ENCODE results near the gene RAB1B. TPM values are rescaled to one million over a fixed set of nuclear protein-coding genes. Genes with fewer than 3 reads are reported as not detected.

RAB1B gene
- total RNA-seq, 2 donors from 2014 or later: 102 to 112 TPM

- intact Hi-C loops (cut with DNase I): no loop called here
- no peak for DNase-seq (ENCODE audit: low spot score)
Observed at GRCh38 chr11:66278363-66279091, 10.1 kb downstream of the RAB1B start.

GRCh38 chr11:66279092-66279734 lies 10.8 kb downstream of the RAB1B start:
- intact Hi-C loops (cut with DNase I): no loop called here
- DNase-seq (ENCODE audit: low spot score): no peak

GRCh38 chr11:66280428-66280827 lies 12.0 kb downstream of the RAB1B start:
- DNase-seq (ENCODE audit: low spot score): no peak
- intact Hi-C loops (cut with DNase I): loop anchor here in 1 of 2 donors (10.0 kb wide), 1 partner anchor 56 kb away; no protein-coding TSS in a partner anchor

- no peak for DNase-seq (ENCODE audit: low spot score)
Observed at GRCh38 chr11:66281001-66281400, 12.6 kb downstream of the RAB1B start.

GRCh38 chr11:66281776-66282467 lies 13.5 kb downstream of the RAB1B start:
- DNase-seq (ENCODE audit: low spot score): no peak
- intact Hi-C loops (cut with DNase I): loop anchor here in 1 of 2 donors (10.0 kb wide), 1 partner anchor 57 kb away; no protein-coding TSS in a partner anchor

More at GRCh38 chr11:66281001-66281400, 12.6 kb downstream of the RAB1B start:
- intact Hi-C loops (cut with DNase I): loop anchor here in 1 of 2 donors (10.0 kb wide), 1 partner anchor 56 kb away; no protein-coding TSS in a partner anchor

GRCh38 chr11:66282468-66283455 lies 14.3 kb downstream of the RAB1B start:
- peak; percentile 100 for DNase-seq (ENCODE audit: low spot score)
- intact Hi-C loops (cut with DNase I): loop anchor here in 1 of 2 donors (10.0 kb wide), 1 partner anchor 58 kb away; no protein-coding TSS in a partner anchor

- no peak for DNase-seq (ENCODE audit: low spot score)
- intact Hi-C loops (cut with DNase I): loop anchor here in 1 of 2 donors (10.0 kb wide), 1 partner anchor 59 kb away; no protein-coding TSS in a partner anchor
Observed at GRCh38 chr11:66283461-66284105, 15.1 kb downstream of the RAB1B start.

GRCh38 chr11:66284526-66285078 lies 16.2 kb downstream of the RAB1B start:
- intact Hi-C loops (cut with DNase I): loop anchor here in 1 of 2 donors (10.0 kb wide), 1 partner anchor 60 kb away; no protein-coding TSS in a partner anchor
- DNase-seq (ENCODE audit: low spot score): no peak

GRCh38 chr11:66285250-66285947 lies 17.0 kb downstream of the RAB1B start:
- intact Hi-C loops (cut with DNase I): loop anchor here in 1 of 2 donors (10.0 kb wide), 1 partner anchor 61 kb away; no protein-coding TSS in a partner anchor
- no peak for DNase-seq (ENCODE audit: low spot score)

- no peak for DNase-seq (ENCODE audit: low spot score)
- intact Hi-C loops (cut with DNase I): loop anchor here in 1 of 2 donors (10.0 kb wide), 1 partner anchor 62 kb away; no protein-coding TSS in a partner anchor
Observed at GRCh38 chr11:66286699-66287098, 18.3 kb downstream of the RAB1B start.

- intact Hi-C loops (cut with DNase I): loop anchor here in 1 of 2 donors (10.0 kb wide), 1 partner anchor 63 kb away; no protein-coding TSS in a partner anchor
- DNase-seq (ENCODE audit: low spot score): no peak
Observed at GRCh38 chr11:66287211-66287888, 18.9 kb downstream of the RAB1B start.

GRCh38 chr11:66287889-66288670 lies 19.6 kb downstream of the RAB1B start:
- no peak for DNase-seq (ENCODE audit: low spot score)
- intact Hi-C loops (cut with DNase I): loop anchor here in 1 of 2 donors (10.0 kb wide), 1 partner anchor 63 kb away; no protein-coding TSS in a partner anchor

- DNase-seq (ENCODE audit: low spot score): peak; percentile 99
- intact Hi-C loops (cut with DNase I): loop anchor here in 1 of 2 donors (10.0 kb wide), 1 partner anchor 64 kb away; no protein-coding TSS in a partner anchor
Observed at GRCh38 chr11:66288671-66289547, 20.5 kb downstream of the RAB1B start, which contains the start of gene YIF1A. Gene YIF1A (minus strand): TSS chr11:66289143. CDS start chr11:66288985, 158 bp downstream.
